GM19328 (cell line): ENCODE results near the gene STPG1.
"Not testable (repeated sequence)": the region's sequence is repeated elsewhere in the genome, so short reads cannot be mapped to it uniquely, and the experiment has no call there.

Source experiments
- ATAC-seq: cut with Tn5 transposase; IDR thresholded peaks from one replicate; pipeline ENCODE4 v1.9.1; 2021; ENCODE audit warnings: mild to moderate bottlenecking, moderate library complexity; ENCODE audit not compliant: unreplicated experiment

STPG1 gene

GRCh38 chr1:24413350-24414163 lies at the start of gene STPG1:
Gene STPG1, minus strand, starts transcription at chr1:24413782. Its CDS starts 12,394 bp downstream, at chr1:24401388.
- ATAC-seq: no peak

- ATAC-seq: not testable (repeated sequence)
Observed at GRCh38 chr1:24462128-24462527, 48.5 kb upstream of the STPG1 start.

- ATAC-seq: no peak
Observed at GRCh38 chr1:24459551-24460266, 46.1 kb upstream of the STPG1 start.

GRCh38 chr1:24457866-24458265 lies 44.3 kb upstream of the STPG1 start:
- ATAC-seq: no peak

- ATAC-seq: no peak
Observed at GRCh38 chr1:24455272-24455671, 41.7 kb upstream of the STPG1 start.

GRCh38 chr1:24454673-24455072 lies 41.1 kb upstream of the STPG1 start:
- no peak for ATAC-seq

- ATAC-seq: no peak
Observed at GRCh38 chr1:24452922-24453485, 39.4 kb upstream of the STPG1 start.

- no peak for ATAC-seq
Observed at GRCh38 chr1:24451746-24452145, 38.2 kb upstream of the STPG1 start.

- no peak for ATAC-seq
Observed at GRCh38 chr1:24450857-24451397, 37.3 kb upstream of the STPG1 start.

GRCh38 chr1:24450316-24450715 lies 36.7 kb upstream of the STPG1 start:
- ATAC-seq: no peak

GRCh38 chr1:24446446-24446845 lies 32.9 kb upstream of the STPG1 start:
- not testable (repeated sequence) for ATAC-seq

GRCh38 chr1:24443241-24443656 lies 29.7 kb upstream of the STPG1 start:
- ATAC-seq: no peak

- ATAC-seq: no peak
Observed at GRCh38 chr1:24442764-24443163, 29.2 kb upstream of the STPG1 start.

- ATAC-seq: no peak
Observed at GRCh38 chr1:24441996-24442668, 28.6 kb upstream of the STPG1 start.

GRCh38 chr1:24441480-24441879 lies 27.9 kb upstream of the STPG1 start:
- no peak for ATAC-seq

GRCh38 chr1:24440436-24440835 lies 26.9 kb upstream of the STPG1 start:
- no peak for ATAC-seq

- no peak for ATAC-seq
Observed at GRCh38 chr1:24438423-24438901, 24.9 kb upstream of the STPG1 start.

- no peak for ATAC-seq
Observed at GRCh38 chr1:24437631-24438396, 24.2 kb upstream of the STPG1 start.

- no peak for ATAC-seq
Observed at GRCh38 chr1:24435782-24436365, 22.3 kb upstream of the STPG1 start.

- no peak for ATAC-seq
Observed at GRCh38 chr1:24427545-24427862, 13.9 kb upstream of the STPG1 start.
